NCI-H1092 treated with DMSO at 0.1 percent for 48 hours (cell line): ENCODE measurements around the gene GAPVD1.
"Not testable (repeated sequence)": the region's sequence is repeated elsewhere in the genome, so short reads cannot be mapped to it uniquely, and the experiment has no call there.

Experiments
- DNase-seq: peaks from one replicate; lab custom pipeline; 2025; lab: John Stamatoyannopoulos, UW

GAPVD1 gene

DNA sequence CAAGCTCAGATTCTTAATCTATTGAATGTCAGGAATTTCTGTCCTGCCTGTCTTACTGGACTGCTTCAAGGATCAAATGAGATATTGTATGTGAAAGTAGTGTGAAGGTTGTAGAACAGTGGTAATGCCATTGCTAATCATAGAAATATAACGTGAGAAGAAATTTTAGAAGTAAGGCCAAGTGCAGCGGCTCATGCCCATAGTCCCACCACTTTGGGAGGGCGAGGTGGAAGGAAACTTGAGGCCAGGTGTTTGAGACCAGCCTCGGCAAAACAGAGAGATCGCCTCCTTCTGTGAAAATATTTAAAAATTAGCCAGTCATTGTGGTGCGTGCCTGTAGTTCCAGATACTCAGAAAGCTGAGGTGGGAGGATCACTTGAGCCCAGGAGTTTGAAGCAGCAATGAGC, 15.4 kb upstream of the GAPVD1 start:
- no peak for DNase-seq

DNA sequence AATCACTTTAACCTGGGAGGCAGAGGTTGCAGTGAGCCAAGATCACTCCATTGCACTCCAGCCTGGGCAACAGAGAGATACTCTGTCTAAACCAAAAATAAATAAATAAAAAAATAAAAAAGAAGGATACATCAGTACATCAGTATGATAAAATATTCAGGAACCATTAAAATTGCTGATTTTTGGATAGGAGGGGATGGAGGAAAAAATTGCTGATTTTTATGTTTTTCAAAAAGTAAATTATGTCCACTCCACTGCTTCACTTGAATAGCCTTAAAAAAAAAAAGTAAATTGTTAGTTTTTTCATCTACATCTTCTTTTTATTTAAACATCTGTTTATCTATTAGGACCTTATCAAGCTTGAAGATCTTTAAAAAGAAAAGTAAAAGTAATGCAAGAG, 7.4 kb upstream of the GAPVD1 start:
- no peak for DNase-seq

DNA sequence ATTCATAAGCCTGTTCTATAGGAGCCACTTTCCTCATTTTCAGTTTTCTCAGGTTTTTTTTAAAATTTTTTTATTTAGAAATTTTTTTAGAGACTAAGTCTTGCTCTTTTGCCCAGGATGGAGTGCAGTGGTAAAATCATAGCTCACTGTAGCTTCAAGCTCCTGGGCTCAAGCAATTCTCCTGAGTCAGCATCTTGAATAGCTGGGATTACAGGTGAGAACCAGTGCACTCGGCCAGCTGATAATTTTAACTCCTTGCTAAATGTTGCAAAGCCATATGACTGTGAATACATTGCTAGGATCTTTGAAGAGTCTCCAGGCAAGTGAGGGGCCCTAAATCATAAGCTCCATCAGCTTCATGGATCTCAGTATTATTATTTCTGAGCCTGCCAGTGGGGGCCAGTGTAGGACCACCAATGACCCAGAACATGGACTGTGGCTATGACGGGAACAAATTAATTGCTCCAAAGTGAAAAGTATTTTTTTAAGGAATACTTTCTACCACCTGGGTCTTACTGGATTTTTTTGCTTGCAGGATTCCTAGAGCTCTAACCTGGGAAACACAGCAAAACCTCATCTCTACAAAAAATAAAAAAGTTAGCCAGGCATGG, 5.7 kb upstream of the GAPVD1 start:
- DNase-seq = no peak

DNA sequence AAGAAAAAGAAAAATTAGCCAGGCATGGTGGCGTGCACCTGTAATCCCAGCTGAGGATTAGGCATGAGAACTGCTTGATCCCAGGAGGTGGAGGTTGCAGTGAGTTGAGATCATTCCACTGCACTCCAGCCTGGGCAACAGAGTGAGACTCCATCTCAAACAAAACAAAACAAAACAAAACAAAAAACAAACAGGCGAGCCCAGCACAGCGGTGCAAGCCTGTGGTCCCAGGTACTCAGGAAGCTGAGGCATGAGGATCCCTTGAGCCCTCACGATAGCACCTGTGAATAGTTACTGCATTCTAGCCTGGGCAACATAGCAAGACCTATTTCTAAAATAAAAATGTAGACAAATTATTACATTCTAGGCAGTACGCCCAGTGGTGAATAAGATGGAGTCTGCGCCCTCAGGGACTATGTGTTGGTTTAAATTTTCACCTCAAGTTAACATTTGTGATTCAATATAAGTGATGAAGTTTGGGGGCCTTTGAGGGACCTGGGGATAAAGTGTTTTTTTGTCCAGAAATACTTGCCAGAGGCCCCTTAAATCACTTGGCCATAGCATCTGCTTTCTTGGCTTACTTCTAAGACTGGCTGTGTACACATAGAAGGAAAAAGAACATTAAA, 3.4 kb upstream of the GAPVD1 start:
- DNase-seq = no peak

DNA sequence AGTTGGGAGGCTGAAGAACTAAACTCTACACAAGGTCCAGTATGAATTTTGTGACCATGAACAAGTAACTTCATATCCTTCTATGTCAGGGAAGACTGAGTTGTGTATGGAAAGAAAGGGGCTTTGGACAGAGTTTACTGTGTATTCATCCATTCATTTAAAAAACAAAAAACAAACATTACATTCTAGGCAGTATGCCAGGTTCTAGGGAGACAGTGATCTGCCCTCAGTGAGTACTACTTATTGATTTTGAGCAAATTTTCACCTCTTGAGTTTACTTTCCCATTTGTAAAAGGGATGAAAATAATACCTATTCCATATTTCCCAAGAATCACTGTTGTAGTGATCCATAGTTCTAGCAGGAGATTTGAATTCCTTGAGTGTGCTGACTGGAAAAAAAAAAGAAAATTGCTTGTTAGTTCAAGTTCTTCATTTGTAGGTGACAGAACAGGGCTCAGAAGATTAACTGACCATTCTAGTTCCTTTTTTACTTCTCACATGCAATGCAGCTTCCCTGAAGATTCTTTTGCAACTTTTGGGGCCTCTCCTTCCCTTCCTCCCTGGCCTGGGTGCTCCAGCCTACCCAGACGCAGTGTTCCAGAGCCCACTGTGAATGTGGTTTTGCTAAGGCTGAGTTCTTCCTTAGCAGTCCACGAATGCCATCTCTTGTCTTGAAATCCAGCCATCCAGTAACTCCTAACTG, 2.6 kb upstream of the GAPVD1 start:
- DNase-seq = no peak

DNA sequence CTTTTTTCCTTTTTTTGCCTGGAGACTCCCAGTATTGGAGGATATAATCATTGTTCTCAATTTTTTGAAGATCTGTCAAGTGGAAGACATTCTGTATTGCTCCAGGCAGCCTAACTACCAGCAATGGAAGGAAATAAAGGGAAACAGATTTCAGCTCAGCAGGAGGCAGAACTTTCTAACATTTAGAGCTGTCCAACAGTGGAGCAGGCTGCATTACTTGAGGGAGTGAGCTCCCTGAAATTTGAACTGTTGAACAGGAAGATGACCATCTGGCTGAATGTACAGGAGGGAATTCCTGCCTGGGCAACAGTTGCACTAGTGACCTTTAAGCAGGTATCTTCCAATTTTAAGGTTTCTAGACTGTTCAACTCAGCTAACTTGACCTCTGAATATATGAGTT, 1.1 kb upstream of the GAPVD1 start:
- DNase-seq = no peak

DNA sequence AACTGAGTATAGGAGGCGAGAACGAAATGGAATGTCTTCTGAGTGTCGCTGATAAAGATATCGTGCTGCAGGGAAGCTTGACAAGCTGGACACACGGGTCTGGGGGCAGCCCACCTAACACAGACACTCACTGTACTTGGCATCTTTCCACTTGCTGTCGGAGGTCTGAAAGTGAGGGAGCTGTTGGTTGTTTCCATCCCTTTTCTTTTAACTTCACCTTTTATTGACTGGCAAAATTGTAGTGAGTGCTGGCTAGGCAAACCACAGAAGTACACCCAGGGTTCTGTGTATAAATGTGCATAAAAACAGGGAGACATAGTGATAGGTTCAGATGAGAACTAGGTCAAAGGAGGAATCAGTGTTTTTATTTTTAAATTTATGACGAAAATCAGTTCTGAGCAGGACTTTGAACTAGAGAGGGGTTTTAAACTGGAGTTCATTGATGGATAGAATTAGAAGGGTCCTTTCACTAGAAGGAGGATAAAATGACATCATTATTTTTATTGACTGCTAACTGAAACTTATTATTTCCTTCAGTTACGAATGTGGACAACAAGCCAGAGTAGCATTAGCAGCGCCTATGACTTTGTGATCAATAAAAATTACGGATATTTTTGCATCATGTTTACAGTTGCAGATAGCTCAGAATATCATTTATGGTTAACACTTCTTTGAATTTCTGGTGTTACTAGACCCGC, 817 bp downstream of the GAPVD1 start:
- peak; percentile 38 for DNase-seq

DNA sequence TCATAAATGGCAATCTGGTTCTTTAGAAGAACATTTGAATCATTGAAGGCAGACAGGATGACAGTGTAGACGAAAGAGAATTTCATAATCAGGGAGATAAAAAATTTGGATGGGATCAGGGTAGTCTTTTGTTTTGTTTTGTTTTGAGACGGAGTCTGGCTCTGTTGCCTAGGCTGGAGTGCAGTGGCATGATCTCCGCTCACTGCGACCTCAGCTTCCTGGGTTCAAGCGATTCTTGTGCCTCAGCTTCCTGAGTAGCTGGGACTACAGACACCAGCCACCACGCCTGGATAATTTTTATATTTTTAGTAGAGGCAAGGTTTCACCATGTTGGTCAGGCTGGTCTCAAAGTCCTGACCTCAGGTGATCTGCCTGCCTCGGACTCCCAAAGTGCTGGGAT, 2.4 kb downstream of the GAPVD1 start:
- not testable (repeated sequence) for DNase-seq

DNA sequence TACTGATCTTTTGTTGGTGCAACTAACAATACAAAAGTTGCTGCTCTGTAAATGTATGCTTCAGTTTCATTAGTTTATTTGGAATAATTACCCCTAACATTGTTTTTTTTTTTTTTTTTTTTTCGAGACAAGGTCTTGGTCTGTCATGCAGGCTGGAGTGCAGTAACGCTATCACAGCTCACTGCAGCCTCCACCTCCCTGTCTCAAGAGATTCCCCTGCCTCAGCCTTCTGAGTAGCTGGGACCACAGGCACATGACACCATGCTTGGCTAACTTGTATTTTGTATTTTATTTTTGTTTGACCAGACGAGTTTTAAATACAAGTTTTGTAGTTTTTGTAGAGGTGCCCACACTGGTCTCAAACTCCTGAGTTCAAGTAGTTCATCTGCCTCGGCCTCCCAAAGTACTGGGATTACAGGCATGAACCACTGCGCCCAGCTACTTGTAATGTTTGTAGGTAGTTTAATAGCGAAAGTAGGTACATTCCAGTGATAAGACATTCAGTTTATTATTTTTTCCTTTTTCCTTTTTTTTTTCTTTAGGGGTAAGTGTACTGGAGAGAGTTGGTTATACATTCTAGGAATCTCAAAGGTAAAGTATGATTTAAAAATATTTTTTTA, 6.9 kb downstream of the GAPVD1 start:
- no peak for DNase-seq

DNA sequence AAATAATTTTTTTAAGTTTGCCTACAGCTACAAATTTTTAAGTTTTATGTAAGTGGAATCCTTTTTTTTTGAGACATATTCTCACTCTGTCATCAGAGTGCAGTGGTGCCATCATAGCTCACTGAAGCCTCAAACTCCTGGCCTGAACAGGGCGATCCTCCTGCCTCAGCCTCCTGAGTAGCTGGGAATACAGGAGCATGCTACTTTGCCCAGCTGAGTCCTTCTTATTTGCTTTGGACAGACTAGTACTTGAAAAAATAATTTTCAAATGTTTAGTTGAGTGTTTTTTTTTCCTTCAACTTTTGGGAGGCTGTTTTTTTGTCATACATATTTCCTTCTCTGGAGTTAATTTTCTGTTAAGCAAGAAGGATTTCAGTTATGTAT, 7.4 kb downstream of the GAPVD1 start:
- DNase-seq = no peak

DNA sequence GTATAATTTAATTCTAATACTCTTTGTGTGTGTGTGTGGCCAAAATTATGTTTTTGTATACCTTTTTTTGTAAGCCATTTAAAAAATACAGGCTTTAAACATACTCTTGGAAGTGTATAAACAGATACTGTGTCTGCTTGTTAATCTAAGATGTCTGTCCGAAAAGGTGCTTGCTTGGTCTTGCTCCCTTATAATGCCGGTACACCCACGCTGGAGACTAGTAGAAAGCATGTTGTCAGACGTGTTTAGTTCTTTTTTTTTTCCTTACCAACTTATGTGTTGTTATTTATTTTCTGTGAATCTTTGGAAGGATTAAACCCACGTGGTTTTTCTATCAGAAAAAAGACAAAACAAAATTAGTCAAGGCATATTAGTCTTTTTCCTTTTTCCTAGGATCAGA, 9.5 kb downstream of the GAPVD1 start:
- DNase-seq = no peak

DNA sequence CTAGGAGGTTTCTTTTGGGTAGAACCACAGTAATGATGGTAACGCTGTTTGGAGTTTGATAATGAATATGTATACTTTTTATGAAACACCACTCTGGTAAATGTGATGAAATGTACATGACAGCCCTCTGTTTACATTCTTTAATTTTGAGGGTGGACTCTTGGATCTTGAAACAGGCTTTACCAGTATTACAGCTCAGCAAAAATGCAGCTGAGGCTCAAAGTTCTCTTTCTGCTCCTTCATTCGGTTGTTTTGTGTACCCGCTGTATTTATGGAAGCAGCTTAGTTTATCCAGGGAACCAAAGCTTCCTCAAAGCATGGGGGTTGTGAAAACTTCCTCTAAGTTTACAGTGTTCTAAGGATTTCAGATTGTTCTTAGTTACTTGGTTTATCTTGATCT, 11.1 kb downstream of the GAPVD1 start:
- DNase-seq = no peak

DNA sequence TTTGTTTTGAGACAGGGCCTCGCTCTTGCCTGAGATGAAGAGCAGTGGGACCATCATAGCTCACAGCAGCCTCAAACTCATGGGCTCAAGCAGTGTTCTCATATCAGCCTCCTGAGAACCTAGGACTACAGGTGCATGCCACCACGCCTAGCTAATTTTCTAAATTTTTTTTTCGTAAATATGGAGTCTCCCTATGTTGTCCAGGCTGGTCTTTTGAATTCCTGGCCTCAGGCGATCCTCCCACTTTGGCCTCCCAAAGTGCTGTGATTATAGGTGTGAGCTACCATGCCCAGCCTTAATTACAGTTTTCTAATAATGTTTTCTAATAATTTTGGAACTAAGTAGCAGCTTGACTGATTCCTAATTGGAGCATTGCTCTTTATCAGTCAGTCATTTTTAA, 15.1 kb downstream of the GAPVD1 start:
- DNase-seq = no peak

DNA sequence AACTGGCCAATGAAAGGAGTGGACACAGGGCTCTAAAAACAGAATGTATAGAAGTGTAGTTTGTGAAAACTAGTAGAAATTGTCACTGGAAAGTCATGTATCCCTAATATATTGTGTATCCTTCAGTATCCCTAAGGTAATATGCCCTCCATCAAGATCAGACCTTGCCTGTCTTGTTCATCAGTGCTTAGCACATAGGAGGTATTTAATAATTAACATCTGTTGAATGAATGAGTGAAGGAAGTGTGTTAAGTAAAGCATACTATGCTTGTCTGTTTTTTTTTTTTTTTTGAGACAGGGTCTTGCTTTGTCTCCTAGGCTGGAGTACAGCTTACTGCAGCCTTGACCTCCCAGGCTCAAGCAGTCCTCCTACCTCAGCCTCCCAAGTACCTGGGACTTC, 15.8 kb downstream of the GAPVD1 start:
- DNase-seq = no peak

DNA sequence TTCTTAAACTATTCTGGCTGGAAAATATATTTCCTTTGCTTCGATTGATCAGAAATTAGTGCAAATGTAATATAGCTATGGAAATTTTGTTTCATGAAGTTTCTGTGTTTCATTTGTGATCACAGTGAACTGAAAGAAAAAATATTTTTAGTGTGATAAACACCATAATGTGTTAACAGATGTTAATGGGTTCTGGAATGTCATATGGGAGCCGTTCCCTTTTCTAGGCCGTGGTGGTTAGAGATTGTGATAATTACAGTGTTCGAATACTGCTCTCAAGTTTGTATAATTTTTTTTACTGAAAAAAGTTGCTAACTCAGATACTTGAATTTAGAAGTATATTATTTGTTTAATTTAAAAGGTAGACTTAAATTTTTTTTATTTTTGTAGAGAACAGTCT, 19.3 kb downstream of the GAPVD1 start:
- no peak for DNase-seq

DNA sequence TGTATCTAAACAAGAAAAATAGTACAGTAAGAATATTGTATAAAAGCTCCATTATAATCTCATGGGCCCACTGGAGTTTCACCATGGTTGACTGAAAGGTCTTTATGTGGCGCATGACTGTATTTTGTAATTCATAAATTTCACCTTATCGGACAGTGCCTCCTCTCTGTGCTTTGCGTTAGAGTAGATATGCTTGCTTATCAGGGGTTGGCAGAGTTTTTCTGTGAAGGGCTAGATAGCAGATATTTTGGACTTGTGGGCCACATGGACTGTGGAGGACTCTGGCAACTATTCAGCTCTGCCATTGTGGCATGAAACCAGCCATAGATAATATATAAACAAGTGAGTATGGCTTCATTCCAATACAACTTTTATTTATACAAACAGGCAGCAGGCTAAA, 23.2 kb downstream of the GAPVD1 start:
- DNase-seq = no peak

DNA sequence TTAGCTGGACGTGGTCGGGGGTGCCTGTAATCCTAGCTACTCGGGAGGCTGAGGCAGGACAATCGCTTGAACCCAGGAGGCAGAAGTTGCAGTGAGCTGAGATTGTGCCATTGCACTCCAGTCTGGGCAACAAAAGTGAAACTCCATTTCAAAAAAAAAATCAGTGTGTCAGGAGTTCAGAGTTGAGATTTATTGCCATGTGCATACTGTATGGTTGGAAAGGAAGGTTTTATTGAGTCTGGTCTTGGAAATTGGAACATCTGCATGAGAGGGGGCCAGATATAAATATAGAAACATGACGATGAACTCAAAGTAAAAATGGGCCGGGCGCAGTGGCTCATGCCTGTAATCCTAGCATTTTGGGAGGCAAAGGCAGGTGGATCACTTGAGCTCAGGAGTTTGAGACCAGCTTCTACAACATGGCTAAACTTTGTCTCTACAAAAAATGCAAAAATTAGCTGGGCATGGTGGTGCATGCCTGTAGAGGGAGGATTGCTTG, 25.4 kb downstream of the GAPVD1 start:
- DNase-seq = not testable (repeated sequence)

DNA sequence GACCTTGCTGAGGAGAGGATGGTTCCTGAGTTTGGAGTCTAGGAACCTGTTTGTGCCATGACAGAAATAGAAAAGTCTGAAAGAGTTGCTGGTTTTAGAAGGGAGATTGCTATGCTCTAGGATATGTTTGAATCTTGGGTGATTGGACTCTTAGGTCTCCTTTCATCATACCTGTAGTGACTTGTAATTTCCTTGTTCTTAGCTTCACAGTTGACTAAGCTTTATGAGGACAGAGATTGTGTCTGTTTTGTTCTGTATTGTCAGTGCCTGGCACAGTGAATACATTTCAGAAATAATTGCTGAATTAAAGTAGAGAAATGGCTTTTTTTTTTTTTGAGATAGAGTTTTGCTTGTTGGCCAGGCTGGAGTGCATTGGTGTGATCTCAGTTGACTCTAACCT, 31.5 kb downstream of the GAPVD1 start:
- DNase-seq = no peak

DNA sequence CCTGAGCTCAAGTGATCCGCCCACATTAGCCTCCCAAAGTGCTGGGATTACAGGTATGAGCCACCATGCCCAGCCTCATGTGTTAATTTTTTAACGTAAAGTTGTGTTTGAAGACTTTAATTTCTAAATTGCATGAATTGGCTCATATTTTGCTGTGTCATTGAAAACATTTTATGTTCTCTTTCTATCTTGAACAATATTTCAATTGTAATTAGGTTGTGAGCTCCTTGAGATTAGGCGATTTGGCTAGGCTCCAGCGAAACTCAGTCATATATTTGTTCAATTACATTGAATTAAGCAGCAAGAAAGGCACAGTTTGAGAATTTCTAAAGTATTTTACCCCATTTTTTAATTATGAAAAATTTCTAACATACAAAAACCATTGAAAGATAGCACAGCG, 34.0 kb downstream of the GAPVD1 start:
- no peak for DNase-seq

DNA sequence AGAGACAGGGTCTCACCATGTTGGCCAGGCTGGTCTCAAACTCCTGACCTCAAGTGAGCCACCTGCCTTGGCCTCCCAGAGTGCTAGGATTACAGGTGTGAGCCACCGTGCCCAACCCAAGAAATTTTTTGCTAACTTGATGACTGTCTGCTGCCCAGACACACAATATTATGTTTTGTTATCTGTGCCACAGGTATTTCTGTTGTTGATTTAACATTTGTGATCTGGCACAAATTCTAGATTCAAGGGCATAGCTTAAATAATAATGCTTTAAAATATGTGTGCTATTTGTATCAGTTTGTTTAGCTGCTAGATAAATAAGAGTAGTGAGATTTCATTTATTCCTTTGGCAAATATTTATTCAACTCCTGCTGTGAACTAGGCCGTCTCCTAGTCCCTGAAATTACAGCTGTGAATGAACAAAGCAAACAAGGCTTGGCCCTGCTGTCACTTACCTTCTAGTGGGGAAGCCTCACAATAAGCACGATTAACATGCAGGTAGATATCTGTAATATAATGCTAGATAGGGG, 35.3 kb downstream of the GAPVD1 start:
- peak; percentile 93 for DNase-seq

DNA sequence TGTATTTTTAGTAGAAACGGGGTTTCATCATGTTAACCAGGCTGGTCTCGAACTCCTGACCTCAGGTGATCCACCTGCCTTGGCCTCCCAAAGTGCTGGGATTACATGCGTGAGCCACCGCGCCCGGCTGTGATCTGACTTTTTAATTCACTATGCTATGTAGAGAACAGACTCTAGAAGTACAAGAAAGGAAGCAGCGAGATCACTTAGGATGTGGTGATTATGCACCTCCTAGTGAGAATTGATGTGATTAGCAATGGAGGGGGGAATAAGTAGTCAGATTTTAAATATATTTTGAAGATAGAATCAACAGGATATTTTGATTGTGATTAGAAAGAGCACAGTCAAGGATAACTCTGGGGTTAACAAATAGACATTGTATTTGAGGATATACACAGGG, 36.3 kb downstream of the GAPVD1 start:
- DNase-seq = no peak

DNA sequence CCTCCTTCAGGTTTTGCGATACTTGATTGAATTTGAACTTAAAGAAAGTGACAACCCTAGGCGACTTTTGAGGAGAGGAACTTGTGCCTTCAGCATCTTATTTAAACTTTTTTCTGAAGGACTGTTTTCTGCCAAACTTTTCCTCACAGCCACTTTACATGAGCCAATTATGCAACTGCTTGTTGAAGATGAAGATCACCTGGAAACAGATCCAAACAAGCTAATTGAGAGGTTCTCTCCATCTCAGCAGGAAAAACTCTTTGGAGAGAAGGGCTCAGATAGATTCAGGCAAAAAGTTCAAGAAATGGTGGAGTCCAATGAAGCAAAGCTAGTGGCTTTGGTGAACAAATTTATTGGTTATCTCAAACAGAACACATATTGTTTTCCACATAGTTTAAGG, 40.6 kb downstream of the GAPVD1 start:
- no peak for DNase-seq
